Heart right ventricle (tissue), 16 donors: ENCODE measurements around the gene ELK3. TPM values are rescaled to one million over a fixed set of nuclear protein-coding genes. Genes with fewer than 3 reads are reported as not detected.
"Not testable (repeated sequence)": the region's sequence is repeated elsewhere in the genome, so short reads cannot be mapped to it uniquely, and the experiment has no call there.

ENCODE experiments used
- ATAC-seq, 8 donors: fragments of 200-7000 bp; cut with Tn5 transposase; one replicate each; pipeline ENCODE4 v1.9.1; 2020; ENCODE audit warnings: mild to moderate bottlenecking in 8 of 8, moderate library complexity in 8 of 8, moderate number of reproducible peaks in 1 of 8
- DNase-seq, 2 donors: peaks; one replicate each; pipeline ENCODE4 v3.0.0-alpha.2; 2020
- H3K27ac ChIP-seq, 10 donors: fragments of 200-600 bp; sonication (generic) in 2 of 10; one replicate each; pipeline versions ENCODE4 v1.5.0 to v1.8.0; 2020 to 2022; ENCODE audit warnings: mild to moderate bottlenecking in 3 of 10
- H3K27me3 ChIP-seq, 7 donors: fragments of 200-600 bp; one replicate each; pipeline ENCODE4 v1.8.0; 2021 to 2022; ENCODE audit warnings: mild to moderate bottlenecking in 2 of 7
- H3K36me3 ChIP-seq, 9 donors: fragments of 200-600 bp; sonication (generic) in 1 of 9; one replicate each; pipeline versions ENCODE4 v1.5.0 to v1.8.0; 2020 to 2022; ENCODE audit warnings: mild to moderate bottlenecking in 2 of 9
- H3K4me1 ChIP-seq, 9 donors: fragments of 200-600 bp; sonication (generic) in 1 of 9; one replicate each; pipeline versions ENCODE4 v1.5.0 to v1.8.0; 2020 to 2022; ENCODE audit warnings: mild to moderate bottlenecking in 4 of 9
- H3K4me3 ChIP-seq, 10 donors: fragments of 200-600 bp; sonication (generic) in 2 of 10; one replicate each; pipeline versions ENCODE4 v1.5.0 to v1.8.0; 2020 to 2022; ENCODE audit warnings: mild to moderate bottlenecking in 7 of 10, moderate library complexity in 2 of 10
- H3K9me3 ChIP-seq, 11 donors: fragments of 200-600 bp in 10 of 11; sonication (generic) in 2 of 11; one replicate each; pipeline versions ENCODE4 v1.5.0 to v1.8.0; 2013 to 2022; ENCODE audit warnings: mild to moderate bottlenecking in 2 of 11, control low read depth in 1 of 11, moderate library complexity in 1 of 11
- CTCF ChIP-seq, 9 donors: fragments of 200-600 bp; sonication (generic) in 2 of 9; IDR thresholded peaks; one replicate each; pipeline versions ENCODE4 v1.5.0 to v1.8.0; 2021 to 2022; ENCODE audit warnings: antibody characterized with exemption in 9 of 9, mild to moderate bottlenecking in 5 of 9, moderate library complexity in 1 of 9
- WGBS, 2 donors: extraction: QIAGEN DNeasy Blood & Tissue Kit; methylation state at CpG; one replicate each; pipeline ENCODE4 v1.1.7; 2013; ENCODE audit warnings: inconsistent platforms in 1 of 2; 5-methylcytosine and 5-hydroxymethylcytosine counted together
- intact Hi-C, 10 donors: fragments of 100-400 bp; cut with DNase I; formaldehyde crosslinking; loops; one replicate each; pipeline versions ENCODE4 v1.11.1 to v1.14.2; 2022
- polyA plus RNA-seq, 2 donors: library from polyadenylated mRNA; stranded (reverse); fragments of 200-250 nt; gene quantifications; one replicate each; pipeline ENCODE4 v1.2.3, GENCODE V29; 2013
- total RNA-seq, 10 donors: library from RNA; stranded (reverse); fragmentation: NEBNext Ultra II Directional in 3 of 10; extraction: Animal tissue kit (Norgen Biotek cat#: 25700) in 3 of 10; gene quantifications; one replicate each; pipeline versions ENCODE4 v1.2.1 to v1.2.4, GENCODE V29; 2021 to 2023
- donor health status: Arrhythmogenic right ventricular cardiomyopathy.
- donor health status: ischemic (EF 13 %, LVEDD 7.1; RV severe dilation, severe dysfunction).
- donor health status: healthy with polysubstance abuse.
- donor health status: DM: no; HTN: yes; CAD: no.
- donor health status: DM: no; HTN: no; CAD: no.
- donor health status: ischemic (EF 25% LVEDD 6.9; RV normal size, moderate dysfunction).
- donor health status: ischemic (EF 25% LVEDD 5.7; RV mildly dilated, moderate dysfunction).
- donor health status: healthy.
- donor health status: DM: yes; HTN: yes; CAD: no.
- donor health status: Ischemic cardiomyopathy.
- donor health status: ischemic (EF 35%, LVEDD 5.7; RV mildly dilated, moderate dysfunction).
- donor health status: nonischemic (EF 11% LVEDD 7.7; RV severe dilation, severe dysfunction).
- donor health status: DM: yes; HTN: yes; CAD: no.
- donor health status: PGD.
- donor health status: ischemic (EF 29% LVEDD 5.4; RV normal size, mild dysfunction).
- donor health status: nonischemic (EF 23%, LVEDD 6.1; RV moderate dilation, normal function).

The ELK3 gene
- total and polyA plus RNA-seq, 12 donors: 6.6 to 33.0 (median 21.4) TPM

GRCh38 chr12:96314723-96315122 lies 120.5 kb downstream of the ELK3 start:
- TF ChIP-seq CTCF (IDR thresholded peaks at IDR 0.05): no peak
- peaks cover 0 to 36% (median 5%) of the 10 kb centered on the region in 9 donors for H3K36me3 ChIP-seq
- DNase-seq (no peak), ATAC-seq (peak in 1 of 8 donors; percentile 55)
- peaks cover 0 to 21% (median 8%) of the 10 kb centered on the region in 9 donors for H3K4me1 ChIP-seq
- H3K9me3 ChIP-seq: peaks cover 0 to 5% (median 0%) of the 10 kb centered on the region in 11 donors
- intact Hi-C loops: no loop called here
- H3K27ac ChIP-seq: peak overlapping the region in 1 of 10 donors; percentile 24
- 51 to 55% methylated on average over 2 of the region's 2 CpGs for WGBS, 2 donors
- no peaks in the 10 kb centered on the region for H3K27me3 ChIP-seq
- H3K4me3 ChIP-seq: no peak overlapping the region

DNA sequence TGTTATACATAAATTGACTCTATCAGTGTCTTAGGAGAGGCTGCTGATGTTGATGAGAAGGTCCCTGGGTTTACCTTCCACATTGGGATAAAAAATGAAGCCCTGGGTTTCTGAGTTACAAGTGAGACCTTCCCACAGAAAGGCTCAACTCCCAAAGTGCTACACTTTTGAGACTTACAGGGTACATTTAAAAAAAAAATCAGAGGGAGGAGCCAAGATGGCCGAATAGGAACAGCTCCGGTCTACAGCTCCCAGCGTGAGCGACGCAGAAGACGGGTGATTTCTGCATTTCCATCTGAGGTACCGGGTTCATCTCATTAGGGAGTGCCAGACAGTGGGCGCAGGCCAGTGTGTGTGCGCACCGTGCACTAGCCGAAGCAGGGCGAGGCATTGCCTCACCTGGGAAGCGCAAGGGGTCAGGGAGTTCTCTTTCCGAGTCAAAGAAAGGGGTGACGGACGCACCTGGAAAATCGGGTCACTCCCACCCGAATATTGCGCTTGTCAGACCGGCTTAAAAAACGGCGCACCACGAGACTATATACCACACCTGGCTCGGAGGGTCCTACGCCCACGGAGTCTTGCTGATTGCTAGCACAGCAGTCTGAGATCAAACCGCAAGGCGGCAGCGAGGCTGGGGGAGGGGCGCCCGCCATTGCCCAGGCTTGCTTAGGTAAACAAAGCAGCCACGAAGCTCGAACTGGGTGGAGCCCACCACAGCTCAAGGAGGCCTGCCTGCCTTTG lies 121.7 kb downstream of the ELK3 start:
- intact Hi-C loops, H3K27me3 ChIP-seq, DNase-seq, H3K9me3 ChIP-seq: not testable (repeated sequence)
- ATAC-seq: peak in 4 of 8 donors; percentile 16 to 54 (median 37)
- Histone ChIP-seq H3K4me1 (peaks cover 0 to 21% (median 8%) of the 10 kb centered on the region in 9 donors), H3K27ac (peak overlapping the region in 4 of 10 donors; percentile 3 to 58 (median 22)), H3K4me3 (peak overlapping the region in 8 of 10 donors; percentile 21 to 55 (median 50)), H3K36me3 (peaks cover 0 to 24% (median 5%) of the 10 kb centered on the region in 9 donors)
- WGBS, 2 donors: 60 to 64% methylated on average over 30 to 33 of the region's 33 CpGs

DNA sequence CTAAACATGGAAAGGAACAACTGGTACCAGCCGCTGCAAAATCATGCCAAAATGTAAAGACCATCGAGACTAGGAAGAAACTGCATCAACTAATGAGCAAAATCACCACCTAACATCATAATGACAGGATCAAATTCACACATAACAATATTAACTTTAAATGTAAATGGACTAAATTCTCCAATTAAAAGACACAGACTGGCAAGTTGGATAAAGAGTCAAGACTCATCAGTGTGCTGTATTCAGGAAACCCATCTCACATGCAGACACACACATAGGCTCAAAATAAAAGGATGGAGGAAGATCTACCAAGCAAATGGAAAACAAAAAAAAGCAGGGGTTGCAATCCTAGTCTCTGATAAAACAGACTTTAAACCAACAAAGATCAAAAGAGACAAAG lies 123.6 kb downstream of the ELK3 start:
- WGBS, 2 donors: 92 to 96% methylated on average over 1 to 2 of the region's 2 CpGs
- intact Hi-C loops, ATAC-seq: not testable (repeated sequence)

More for the DNA sequence above, 123.6 kb downstream of the ELK3 start:
- not testable (repeated sequence) for H3K27me3 ChIP-seq, H3K9me3 ChIP-seq, DNase-seq, H3K27ac ChIP-seq, H3K4me3 ChIP-seq
- Histone ChIP-seq H3K4me1 (peaks cover 0 to 21% (median 9%) of the 10 kb centered on the region in 9 donors), H3K36me3 (peaks cover 0 to 16% (median 4%) of the 10 kb centered on the region in 9 donors)

Other genes with a start within 250 kb of the ELK3 start
- gene HAL, start 198.0 kb upstream of the ELK3 start, total RNA-seq: under 1 TPM in 6 of 10 donors, not detected in 4; 0.15 to 0.93 (median 0.43) TPM
- under 1 TPM; 0.07 to 0.15 TPM for gene HAL, start 198.0 kb upstream of the ELK3 start, polyA plus RNA-seq
- 10 to 100 TPM; 31.8 to 50.6 (median 39.4) TPM for gene LTA4H, start 158.8 kb upstream of the ELK3 start, total RNA-seq
- 10 to 100 TPM; 25.2 to 25.6 TPM for gene LTA4H, start 158.8 kb upstream of the ELK3 start, polyA plus RNA-seq
- 10 to 100 TPM; 14.5 to 32.4 (median 21.7) TPM for gene CDK17, start 206.1 kb downstream of the ELK3 start, total RNA-seq
- gene CDK17, start 206.1 kb downstream of the ELK3 start, polyA plus RNA-seq: 10 to 100 TPM in 1 of 2 donors, 1 to 10 TPM in 1; 8.5 to 11.0 TPM